ENCODE results near the gene USP19. TPM values are rescaled to one million over a fixed set of nuclear protein-coding genes. Genes with fewer than 3 reads are reported as not detected.

Gene USP19
- total RNA-seq, 1 experiment from 2014 or later: 39.3 TPM

DNA sequence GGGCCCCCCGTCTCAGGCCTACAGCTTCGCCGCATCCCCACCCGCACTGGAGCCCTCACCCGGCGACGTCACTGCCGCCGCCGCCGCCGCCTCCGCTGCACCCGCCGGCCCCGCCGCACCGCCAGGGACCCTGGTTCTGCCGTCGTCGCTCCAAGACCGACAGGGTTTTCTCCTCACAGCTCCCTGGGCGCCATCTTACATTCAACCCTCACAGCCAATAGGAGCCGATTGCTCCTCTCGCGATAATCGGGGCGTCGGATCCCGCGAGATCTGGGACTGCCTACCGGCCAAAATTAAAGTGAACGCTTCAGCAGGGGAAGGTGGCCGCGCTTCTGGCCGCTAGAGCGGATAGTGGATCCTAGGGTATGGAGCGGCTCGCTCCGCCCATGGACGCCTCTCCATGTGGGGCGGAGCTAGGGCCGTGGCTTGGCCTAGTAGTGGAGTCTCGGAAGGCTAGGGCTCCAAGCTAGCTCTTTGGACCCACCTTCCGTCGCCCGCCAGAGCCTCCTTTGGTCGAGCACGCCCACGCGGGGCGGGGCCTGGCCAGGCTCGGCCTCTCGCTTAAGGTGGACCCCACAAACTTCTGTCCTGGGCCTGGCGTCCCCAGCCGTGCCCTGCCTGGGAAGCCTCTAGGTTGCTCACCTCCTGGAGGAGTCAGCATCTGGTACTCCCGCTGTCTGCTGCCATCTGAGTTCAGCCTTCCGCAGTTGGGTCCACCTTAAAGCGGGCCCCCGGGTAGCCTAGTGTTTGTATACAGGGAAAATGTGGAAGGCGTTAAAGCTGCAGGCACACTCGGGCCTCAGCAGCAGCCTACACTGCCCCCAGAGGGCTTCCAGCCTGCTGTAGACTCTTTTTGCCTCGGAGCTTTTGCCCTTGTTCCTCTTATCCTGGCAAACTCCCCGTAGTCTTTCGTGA, 26.5 kb downstream of the USP19 start, which contains the start of gene QRICH1:
QRICH1 (minus strand) TSS at position 219 of the 915 bp plus-strand sequence. CDS start 17,054 bp downstream, outside the sequence.
- intact Hi-C loops (cut with micrococcal nuclease): loop anchor here (1.0 to 5.0 kb wide), 2 partner anchors 64 to 67 kb away; partner anchors contain the start of gene IMPDH2
- TF ChIP-seq, protein P1, sequence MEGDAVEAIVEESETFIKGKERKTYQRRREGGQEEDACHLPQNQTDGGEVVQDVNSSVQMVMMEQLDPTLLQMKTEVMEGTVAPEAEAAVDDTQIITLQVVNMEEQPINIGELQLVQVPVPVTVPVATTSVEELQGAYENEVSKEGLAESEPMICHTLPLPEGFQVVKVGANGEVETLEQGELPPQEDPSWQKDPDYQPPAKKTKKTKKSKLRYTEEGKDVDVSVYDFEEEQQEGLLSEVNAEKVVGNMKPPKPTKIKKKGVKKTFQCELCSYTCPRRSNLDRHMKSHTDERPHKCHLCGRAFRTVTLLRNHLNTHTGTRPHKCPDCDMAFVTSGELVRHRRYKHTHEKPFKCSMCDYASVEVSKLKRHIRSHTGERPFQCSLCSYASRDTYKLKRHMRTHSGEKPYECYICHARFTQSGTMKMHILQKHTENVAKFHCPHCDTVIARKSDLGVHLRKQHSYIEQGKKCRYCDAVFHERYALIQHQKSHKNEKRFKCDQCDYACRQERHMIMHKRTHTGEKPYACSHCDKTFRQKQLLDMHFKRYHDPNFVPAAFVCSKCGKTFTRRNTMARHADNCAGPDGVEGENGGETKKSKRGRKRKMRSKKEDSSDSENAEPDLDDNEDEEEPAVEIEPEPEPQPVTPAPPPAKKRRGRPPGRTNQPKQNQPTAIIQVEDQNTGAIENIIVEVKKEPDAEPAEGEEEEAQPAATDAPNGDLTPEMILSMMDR (IDR thresholded peaks at IDR 0.05; ENCODE audit: unreplicated experiment): peak; percentile 21
- Mint-ChIP-seq H3K27ac (ENCODE audit: low read depth, unreplicated experiment) (peak within 1 kb of the TSS; percentile 98), H3K9me3 (ENCODE audit: unreplicated experiment) (no peaks in the 10 kb centered on the region), H3K36me3 (ENCODE audit: insufficient read depth, unreplicated experiment) (peaks cover 56% of the 10 kb centered on the region), H3K27me3 (ENCODE audit: insufficient read depth, unreplicated experiment) (no peaks in the 10 kb centered on the region), H3K4me3 (ENCODE audit: unreplicated experiment) (peak within 1 kb of the TSS; percentile 89), H3K4me1 (ENCODE audit: insufficient read depth, unreplicated experiment) (peaks cover 6% of the 10 kb centered on the region)
- BruUV-seq (replicated peaks): no TSS peak
- CTCF ChIA-PET: interaction anchor here (0.5 to 1.9 kb wide), 19 partner anchors 9 to 376 kb away, joined by 3 to 6 read pairs (median 3); partner anchors contain the start of genes DAG1, GPX1, LAMB2 and NDUFAF3
- peak; percentile 99 for DNase-seq (ENCODE audit: unreplicated experiment)
- POLR2A ChIA-PET: interaction anchor here (0.5 to 4.9 kb wide), 42 partner anchors 9 to 1824 kb away, joined by 3 to 128 read pairs (median 6); partner anchors contain the start of genes DAG1, DALRD3, GPX1 and IMPDH2

DNA sequence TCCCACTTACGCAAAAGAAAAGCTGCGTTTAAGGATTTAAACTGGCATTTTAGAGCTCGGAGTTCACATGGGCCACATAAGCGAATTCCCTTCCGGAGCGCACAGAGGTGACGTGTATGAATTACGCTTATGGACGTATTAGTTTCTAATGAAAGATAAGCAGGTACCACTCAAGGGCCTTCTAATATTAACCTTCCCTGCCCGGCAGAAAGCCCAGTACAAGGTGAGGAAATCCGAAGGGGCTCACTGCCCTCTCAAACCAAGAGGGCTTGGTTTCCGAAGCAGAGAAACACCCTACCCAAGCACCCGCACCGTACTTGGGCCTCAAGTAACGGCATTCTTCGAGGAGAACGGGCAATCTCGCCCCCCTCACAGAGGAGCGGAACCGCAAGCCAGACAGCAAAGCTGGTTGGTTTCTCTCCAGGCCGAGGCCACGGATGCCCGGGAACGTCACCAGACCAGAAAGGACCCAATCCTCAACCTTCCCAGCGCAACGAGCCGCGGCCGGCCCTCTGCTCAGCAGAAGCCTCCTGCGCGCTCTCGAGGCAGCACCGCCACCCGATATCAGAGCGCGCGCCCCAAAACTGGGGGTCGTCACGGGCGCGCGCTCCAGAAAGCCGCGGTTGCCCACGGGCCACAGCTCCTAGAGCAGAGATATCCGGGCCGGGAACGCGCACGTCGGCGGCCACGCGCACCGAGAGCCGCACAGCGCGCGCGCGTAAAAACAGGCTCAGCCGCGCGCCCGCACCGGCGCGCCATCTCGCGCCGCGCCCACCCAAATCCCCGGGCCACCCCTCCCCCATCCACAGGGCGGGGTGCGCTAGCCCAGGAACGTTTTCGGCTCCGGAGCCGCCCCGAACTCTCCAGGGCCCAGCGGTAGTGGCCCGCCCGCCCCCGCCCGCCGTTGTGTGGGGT, 27.4 kb downstream of the USP19 start:
- BruUV-seq (replicated peaks): TSS peak; percentile 85
- ChIA-PET POLR2A (interaction anchor here (0.5 to 4.9 kb wide), 48 partner anchors 8 to 458 kb away, joined by 3 to 128 read pairs (median 5); partner anchors contain the start of genes DAG1, DALRD3, GPX1 and IMPDH2), CTCF (interaction anchor here (0.5 to 1.9 kb wide), 16 partner anchors 13 to 377 kb away, joined by 3 to 6 read pairs (median 3); partner anchors contain the start of genes DAG1, GPX1, LAMB2 and NDUFAF3)
- peak; percentile 65 for DNase-seq (ENCODE audit: unreplicated experiment)
- Mint-ChIP-seq H3K9me3 (ENCODE audit: unreplicated experiment) (no peaks in the 10 kb centered on the region), H3K27me3 (ENCODE audit: insufficient read depth, unreplicated experiment) (no peaks in the 10 kb centered on the region), H3K27ac (ENCODE audit: low read depth, unreplicated experiment) (peak overlapping the region; percentile 98), H3K4me3 (ENCODE audit: unreplicated experiment) (peak overlapping the region; percentile 89), H3K4me1 (ENCODE audit: insufficient read depth, unreplicated experiment) (peaks cover 6% of the 10 kb centered on the region), H3K36me3 (ENCODE audit: insufficient read depth, unreplicated experiment) (peaks cover 55% of the 10 kb centered on the region)
- intact Hi-C loops (cut with micrococcal nuclease): loop anchor here (5.0 kb wide), 1 partner anchor 66 kb away; the partner anchor contains the start of gene IMPDH2
- TF ChIP-seq, protein P1 (IDR thresholded peaks at IDR 0.05; ENCODE audit: unreplicated experiment): no peak

DNA sequence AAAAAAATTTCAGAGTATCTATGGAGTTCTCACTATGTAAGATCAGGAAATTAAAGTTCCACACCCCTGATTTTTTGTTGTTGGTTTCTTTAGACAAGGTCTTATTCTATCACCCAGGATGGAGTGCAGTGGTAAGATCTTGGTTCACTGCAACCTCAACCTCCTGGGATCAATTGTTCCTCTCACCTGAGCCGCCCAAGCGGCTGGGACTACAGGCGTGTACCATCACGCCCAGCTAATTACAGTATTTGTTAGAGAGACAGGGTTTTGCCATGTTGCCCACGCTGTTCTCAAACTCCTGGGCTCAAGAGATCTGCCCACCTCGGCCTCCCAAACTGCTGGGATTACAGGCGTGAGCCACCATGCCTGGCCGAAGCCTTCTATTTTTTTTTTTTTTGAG, 39.2 kb downstream of the USP19 start:
- Mint-ChIP-seq H3K36me3 (ENCODE audit: insufficient read depth, unreplicated experiment) (peaks cover 69% of the 10 kb centered on the region), H3K4me1 (ENCODE audit: insufficient read depth, unreplicated experiment) (no peaks in the 10 kb centered on the region), H3K4me3 (ENCODE audit: unreplicated experiment) (no peak overlapping the region), H3K27ac (ENCODE audit: low read depth, unreplicated experiment) (no peak overlapping the region), H3K9me3 (ENCODE audit: unreplicated experiment) (no peaks in the 10 kb centered on the region), H3K27me3 (ENCODE audit: insufficient read depth, unreplicated experiment) (no peaks in the 10 kb centered on the region)
- TF ChIP-seq, protein P1 (IDR thresholded peaks at IDR 0.05; ENCODE audit: unreplicated experiment): no peak
- ChIA-PET CTCF (interaction anchor here (0.6 kb wide), 1 partner anchor 83 kb away, joined by 4 read pairs; no protein-coding TSS in a partner anchor), POLR2A (interaction anchor here (0.6 to 3.4 kb wide), 4 partner anchors 10 to 63 kb away, joined by 5 to 34 read pairs (median 6); partner anchors contain the start of genes DALRD3, IMPDH2 and QRICH1)
- DNase-seq (ENCODE audit: unreplicated experiment): peak; percentile 21
- BruUV-seq (replicated peaks): no TSS peak
- intact Hi-C loops (cut with micrococcal nuclease): no loop called here

Data from MCF 10A (cell line).